ENCODE results near the gene FARSA. TPM values are rescaled to one million over a fixed set of nuclear protein-coding genes. Genes with fewer than 3 reads are reported as not detected.

Gene FARSA
- total and polyA plus RNA-seq, 3 experiments from 2014 or later: 64.5 to 192 (median 188) TPM

GRCh38 chr19:12885749-12886650 is 47.5 kb downstream of the FARSA start:
- no peaks in the 10 kb centered on the region for H3K27me3 ChIP-seq (ENCODE audit: insufficient read depth, low read length, poor library complexity, severe bottlenecking)
- peaks cover 12% of the 10 kb centered on the region for H3K4me1 ChIP-seq (ENCODE audit: insufficient read depth, low read length)
- H3K36me3 Mint-ChIP-seq: peaks cover 0 to 5% (median 0%) of the 10 kb centered on the region in 3 donors
- peaks cover 0 to 4% of the 10 kb centered on the region in 2 donors for H3K27me3 Mint-ChIP-seq
- ChIA-PET CTCF (interaction anchor here (0.6 to 8.4 kb wide), 19 partner anchors 11 to 308 kb away, joined by 3 to 117 read pairs (median 4); partner anchors contain the start of genes DAND5, FARSA, RNASEH2A and SYCE2), POLR2A (interaction anchor here (0.8 to 1.4 kb wide), 6 partner anchors 33 to 214 kb away, joined by 3 to 7 read pairs (median 4); partner anchors contain the start of genes CALR, FARSA and SYCE2)
- peaks cover 20 to 38% (median 23%) of the 10 kb centered on the region in 3 donors for H3K4me1 Mint-ChIP-seq
- peak overlapping the region in 3 of 8 donors; percentile 23 to 72 (median 57) for H3K27ac Mint-ChIP-seq
- no peaks in the 10 kb centered on the region for H3K36me3 ChIP-seq (ENCODE audit: insufficient read depth, low read length)
- H3K4me3 Mint-ChIP-seq: peak overlapping the region; percentile 25 to 76 (median 61)
- H3K9me3 Mint-ChIP-seq: no peaks in the 10 kb centered on the region
- peak overlapping the region; percentile 57 for H3K4me3 ChIP-seq (ENCODE audit: low read length)
- peak overlapping the region; percentile 81 for H3K27ac ChIP-seq (ENCODE audit: low read depth, low read length)
- DNase-seq: no peak
- no peaks in the 10 kb centered on the region for H3K9me3 ChIP-seq (ENCODE audit: low read length)

- no peaks in the 10 kb centered on the region for H3K9me3 Mint-ChIP-seq
- POLR2A ChIA-PET: interaction anchor here (0.8 to 1.4 kb wide), 6 partner anchors 34 to 215 kb away, joined by 3 to 7 read pairs (median 4); partner anchors contain the start of genes CALR, FARSA and SYCE2
- peak overlapping the region; percentile 84 to 93 (median 87) for H3K4me3 Mint-ChIP-seq
Measured at GRCh38 chr19:12884926-12885748, 48.4 kb downstream of the FARSA start.

DNA sequence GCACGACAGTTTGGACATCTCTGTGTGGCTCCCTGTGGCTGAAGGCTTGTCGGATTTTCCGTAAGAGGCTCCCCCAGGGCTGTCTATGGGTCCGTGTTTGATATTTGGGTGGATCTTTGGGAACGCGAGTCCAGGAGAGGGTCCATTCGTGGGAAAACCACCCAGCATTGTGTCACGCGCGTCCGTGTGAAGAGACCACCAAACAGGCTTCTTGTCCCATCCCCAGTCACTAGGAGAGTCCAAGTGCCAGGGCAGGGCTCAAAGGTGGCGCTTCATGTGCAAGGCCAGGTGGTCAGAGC is 48.9 kb downstream of the FARSA start:
- no peaks in the 10 kb centered on the region for H3K9me3 ChIP-seq (ENCODE audit: low read length)
- peak overlapping the region; percentile 57 for H3K4me3 ChIP-seq (ENCODE audit: low read length)
- Mint-ChIP-seq H3K9me3 (no peaks in the 10 kb centered on the region), H3K4me3 (peak overlapping the region; percentile 84 to 93 (median 87)), H3K27me3 (no peaks in the 10 kb centered on the region), H3K27ac (peak overlapping the region in 2 of 8 donors; percentile 68 to 89), H3K4me1 (peaks cover 23 to 41% (median 29%) of the 10 kb centered on the region in 3 donors), H3K36me3 (peaks cover 0 to 6% (median 0%) of the 10 kb centered on the region in 3 donors)
- H3K27ac ChIP-seq (ENCODE audit: low read depth, low read length): peak overlapping the region; percentile 81
- no peaks in the 10 kb centered on the region for H3K36me3 ChIP-seq (ENCODE audit: insufficient read depth, low read length)
- H3K4me1 ChIP-seq (ENCODE audit: insufficient read depth, low read length): peaks cover 17% of the 10 kb centered on the region
- H3K27me3 ChIP-seq (ENCODE audit: insufficient read depth, low read length, poor library complexity, severe bottlenecking): no peaks in the 10 kb centered on the region
- POLR2A ChIA-PET: interaction anchor here (0.9 to 1.4 kb wide), 5 partner anchors 35 to 216 kb away, joined by 3 to 7 read pairs (median 4); partner anchors contain the start of genes CALR and SYCE2
- CTCF ChIA-PET: interaction anchor here (0.6 to 8.4 kb wide), 31 partner anchors 8 to 216 kb away, joined by 3 to 117 read pairs (median 4); partner anchors contain the start of genes DAND5, FARSA, RNASEH2A and SYCE2
- no peak for DNase-seq

More at GRCh38 chr19:12884926-12885748, 48.4 kb downstream of the FARSA start:
- Histone ChIP-seq H3K27ac (ENCODE audit: low read depth, low read length) (peak overlapping the region; percentile 81), H3K9me3 (ENCODE audit: low read length) (no peaks in the 10 kb centered on the region), H3K27me3 (ENCODE audit: insufficient read depth, low read length, poor library complexity, severe bottlenecking) (no peaks in the 10 kb centered on the region), H3K4me1 (ENCODE audit: insufficient read depth, low read length) (peaks cover 15% of the 10 kb centered on the region), H3K4me3 (ENCODE audit: low read length) (peak overlapping the region; percentile 57), H3K36me3 (ENCODE audit: insufficient read depth, low read length) (no peaks in the 10 kb centered on the region)
- peak overlapping the region; percentile 61 to 89 (median 78) for H3K27ac Mint-ChIP-seq
- CTCF ChIA-PET: interaction anchor here (0.6 to 8.4 kb wide), 34 partner anchors 9 to 216 kb away, joined by 3 to 117 read pairs (median 4); partner anchors contain the start of genes DAND5, FARSA, RNASEH2A and SYCE2
- DNase-seq: peak; percentile 65 to 89 (median 82)
- peaks cover 22 to 39% (median 23%) of the 10 kb centered on the region in 3 donors for H3K4me1 Mint-ChIP-seq
- no peaks in the 10 kb centered on the region for H3K27me3 Mint-ChIP-seq
- H3K36me3 Mint-ChIP-seq: peaks cover 0 to 6% (median 0%) of the 10 kb centered on the region in 3 donors

DNA sequence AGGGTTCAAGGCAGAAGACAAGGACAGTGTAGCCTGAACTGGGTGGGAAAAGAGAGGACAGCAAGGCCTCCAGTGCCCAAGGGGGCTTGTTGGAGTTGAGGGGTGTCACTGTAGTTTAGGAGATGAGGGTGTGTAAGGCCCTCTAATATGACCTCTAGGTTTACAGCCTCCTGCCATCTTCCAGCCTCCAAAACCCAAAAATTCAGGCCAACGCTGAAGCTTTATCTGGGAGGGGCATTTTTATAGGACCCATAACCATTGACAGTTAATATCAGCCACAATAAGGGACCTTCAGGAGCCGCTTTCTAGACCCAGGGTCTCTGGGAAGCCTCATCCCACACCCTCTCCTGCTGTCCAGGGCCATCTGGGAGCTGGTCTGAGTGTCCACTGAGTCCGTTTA is 49.3 kb downstream of the FARSA start:
- POLR2A ChIA-PET: no interaction called here
- H3K27me3 ChIP-seq (ENCODE audit: insufficient read depth, low read length, poor library complexity, severe bottlenecking): no peaks in the 10 kb centered on the region

GRCh38 chr19:12882589-12882988 is 50.9 kb downstream of the FARSA start:
- POLR2A ChIA-PET: no interaction called here
- no peaks in the 10 kb centered on the region for H3K9me3 ChIP-seq (ENCODE audit: low read length)
- no peaks in the 10 kb centered on the region for H3K27me3 Mint-ChIP-seq
- CTCF ChIA-PET: interaction anchor here (0.8 to 8.4 kb wide), 6 partner anchors 8 to 212 kb away, joined by 3 to 117 read pairs (median 4); no protein-coding TSS in a partner anchor
- peak overlapping the region; percentile 49 to 96 (median 88) for H3K4me3 Mint-ChIP-seq
- peak overlapping the region in 3 of 8 donors; percentile 56 to 79 (median 64) for H3K27ac Mint-ChIP-seq
- H3K4me1 Mint-ChIP-seq: peaks cover 24 to 43% (median 30%) of the 10 kb centered on the region in 3 donors
- peaks cover 17% of the 10 kb centered on the region for H3K4me1 ChIP-seq (ENCODE audit: insufficient read depth, low read length)
- H3K27me3 ChIP-seq (ENCODE audit: insufficient read depth, low read length, poor library complexity, severe bottlenecking): no peaks in the 10 kb centered on the region
- peaks cover 0 to 19% (median 0%) of the 10 kb centered on the region in 3 donors for H3K36me3 Mint-ChIP-seq
- H3K27ac ChIP-seq (ENCODE audit: low read depth, low read length): peak overlapping the region; percentile 83
- no peaks in the 10 kb centered on the region for H3K9me3 Mint-ChIP-seq
- H3K36me3 ChIP-seq (ENCODE audit: insufficient read depth, low read length): peaks cover 9% of the 10 kb centered on the region
- no peak overlapping the region for H3K4me3 ChIP-seq (ENCODE audit: low read length)
- no peak for DNase-seq

More for the DNA sequence above, 49.3 kb downstream of the FARSA start:
- no peak for DNase-seq
- CTCF ChIA-PET: interaction anchor here (1.2 to 8.4 kb wide), 5 partner anchors 36 to 124 kb away, joined by 3 to 117 read pairs (median 5); partner anchors contain the start of gene DAND5
- Histone ChIP-seq H3K4me3 (ENCODE audit: low read length) (peak overlapping the region; percentile 57), H3K27ac (ENCODE audit: low read depth, low read length) (peak overlapping the region; percentile 81), H3K9me3 (ENCODE audit: low read length) (no peaks in the 10 kb centered on the region), H3K4me1 (ENCODE audit: insufficient read depth, low read length) (peaks cover 17% of the 10 kb centered on the region), H3K36me3 (ENCODE audit: insufficient read depth, low read length) (no peaks in the 10 kb centered on the region)
- Mint-ChIP-seq H3K4me3 (peak overlapping the region in 4 of 7 donors; percentile 29 to 85 (median 52)), H3K4me1 (peaks cover 23 to 43% (median 30%) of the 10 kb centered on the region in 3 donors), H3K27ac (no peak overlapping the region), H3K9me3 (no peaks in the 10 kb centered on the region), H3K27me3 (no peaks in the 10 kb centered on the region), H3K36me3 (peaks cover 0 to 8% (median 0%) of the 10 kb centered on the region in 3 donors)

- Histone ChIP-seq H3K4me1 (ENCODE audit: insufficient read depth, low read length) (peaks cover 17% of the 10 kb centered on the region), H3K36me3 (ENCODE audit: insufficient read depth, low read length) (peaks cover 9% of the 10 kb centered on the region), H3K9me3 (ENCODE audit: low read length) (no peaks in the 10 kb centered on the region), H3K27ac (ENCODE audit: low read depth, low read length) (peak within 1 kb of the TSS; percentile 83), H3K4me3 (ENCODE audit: low read length) (peak within 1 kb of the TSS; percentile 89), H3K27me3 (ENCODE audit: insufficient read depth, low read length, poor library complexity, severe bottlenecking) (no peaks in the 10 kb centered on the region)
- ChIA-PET POLR2A (interaction anchor here (0.7 to 2.0 kb wide), 4 partner anchors 10 to 85 kb away, joined by 3 to 8 read pairs (median 4); partner anchors contain the start of gene GCDH), CTCF (interaction anchor here (0.8 to 8.4 kb wide), 7 partner anchors 9 to 116 kb away, joined by 3 to 117 read pairs (median 4); no protein-coding TSS in a partner anchor)
- Mint-ChIP-seq H3K4me3 (peak within 1 kb of the TSS; percentile 87 to 96 (median 89)), H3K4me1 (peaks cover 23 to 39% (median 26%) of the 10 kb centered on the region in 3 donors), H3K27ac (peak within 1 kb of the TSS; percentile 80 to 96 (median 92)), H3K36me3 (peaks cover 0 to 26% (median 0%) of the 10 kb centered on the region in 3 donors), H3K27me3 (no peaks in the 10 kb centered on the region), H3K9me3 (no peaks in the 10 kb centered on the region)
- DNase-seq: peak; percentile 80 to 89 (median 84)
Measured at GRCh38 chr19:12881172-12881808, 52.2 kb downstream of the FARSA start, which contains the start of gene DNASE2. DNASE2 (minus strand) TSS chr19:12881449; CDS start chr19:12881375, 74 bp downstream.

All from CD8-positive, alpha-beta memory T cell (primary cell).